Measurements from ENCODE around the gene KANK3.
A peak's percentile ranks its signal among the peaks of the same experiment; 100 is the strongest.
"Not testable (repeated sequence)": the region's sequence is repeated elsewhere in the genome, so short reads cannot be mapped to it uniquely, and the experiment has no call there.

KANK3 gene

GRCh38 chr19:8370176-8371010, 27.3 kb upstream of the KANK3 start:
- no peak for DNase-seq

- no peak for DNase-seq
Observed at GRCh38 chr19:8367327-8368001, 24.4 kb upstream of the KANK3 start.

GRCh38 chr19:8366961-8367326, 23.9 kb upstream of the KANK3 start:
- no peak for DNase-seq

GRCh38 chr19:8366121-8366581, 23.1 kb upstream of the KANK3 start:
- no peak for DNase-seq

GRCh38 chr19:8363803-8364771, 21.0 kb upstream of the KANK3 start, which contains the start of gene ANGPTL4:
Gene ANGPTL4, plus strand, starts transcription at chr19:8364155. Its CDS starts 167 bp downstream, at chr19:8364322.
- DNase-seq: peak in 4 of 5 experiments; percentile 10 to 84 (median 17)

GRCh38 chr19:8361921-8362793, 19.1 kb upstream of the KANK3 start:
- DNase-seq: peak in 1 of 5 experiments; percentile 46

- no peak for DNase-seq
Observed at GRCh38 chr19:8360196-8360595, 17.1 kb upstream of the KANK3 start.

- DNase-seq: no peak
Observed at GRCh38 chr19:8358948-8359347, 15.9 kb upstream of the KANK3 start.

- no peak for DNase-seq
Observed at GRCh38 chr19:8357007-8357521, 14.0 kb upstream of the KANK3 start.

GRCh38 chr19:8355631-8356402, 12.8 kb upstream of the KANK3 start:
- no peak for DNase-seq

GRCh38 chr19:8352845-8353244, 9.8 kb upstream of the KANK3 start:
- DNase-seq: not testable (repeated sequence)

GRCh38 chr19:8352134-8352827, 9.2 kb upstream of the KANK3 start:
- no peak for DNase-seq

- DNase-seq: not testable (repeated sequence)
Observed at GRCh38 chr19:8349629-8350372, 6.7 kb upstream of the KANK3 start.

GRCh38 chr19:8343483-8343844, 402 bp upstream of the KANK3 start:
- DNase-seq: no peak

- DNase-seq: no peak
Observed at GRCh38 chr19:8342316-8342683, 762 bp downstream of the KANK3 start.

GRCh38 chr19:8341504-8341903, 1.6 kb downstream of the KANK3 start:
- DNase-seq: not testable (repeated sequence)

GRCh38 chr19:8340341-8341096, 2.5 kb downstream of the KANK3 start:
- DNase-seq: no peak

- DNase-seq: no peak
Observed at GRCh38 chr19:8338835-8339234, 4.2 kb downstream of the KANK3 start.

GRCh38 chr19:8337728-8338127, 5.3 kb downstream of the KANK3 start:
- DNase-seq: no peak
